ENCODE measurements around the gene KCNQ1.

Gene KCNQ1

GRCh38 chr11:2844116-2844842, 399.5 kb downstream of the KCNQ1 start:
- no peak for DNase-seq (ENCODE audit: low spot score)

GRCh38 chr11:2844996-2845395, 400.2 kb downstream of the KCNQ1 start:
- no peak for DNase-seq (ENCODE audit: low spot score)

DNA sequence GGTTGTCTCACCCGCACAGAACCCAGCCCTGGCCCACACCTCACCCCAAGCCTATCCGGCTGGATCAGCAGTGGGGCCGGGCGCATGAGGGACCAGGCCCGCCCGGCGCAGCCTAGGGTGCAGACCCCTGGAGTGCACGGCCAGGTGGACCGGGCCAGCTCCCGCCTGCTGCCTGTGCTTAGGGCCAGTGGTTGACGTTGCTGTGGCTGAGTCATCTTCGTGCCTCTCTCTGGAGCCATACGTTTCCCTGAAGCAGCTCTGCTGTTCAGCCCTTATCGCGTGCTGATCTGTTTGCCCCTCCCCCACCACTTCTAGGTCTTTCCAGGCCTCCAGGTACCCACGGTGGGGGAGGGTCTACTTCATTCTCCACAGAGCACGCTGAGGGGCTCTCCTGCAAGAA, 401.2 kb downstream of the KCNQ1 start:
- DNase-seq (ENCODE audit: low spot score): no peak

DNA sequence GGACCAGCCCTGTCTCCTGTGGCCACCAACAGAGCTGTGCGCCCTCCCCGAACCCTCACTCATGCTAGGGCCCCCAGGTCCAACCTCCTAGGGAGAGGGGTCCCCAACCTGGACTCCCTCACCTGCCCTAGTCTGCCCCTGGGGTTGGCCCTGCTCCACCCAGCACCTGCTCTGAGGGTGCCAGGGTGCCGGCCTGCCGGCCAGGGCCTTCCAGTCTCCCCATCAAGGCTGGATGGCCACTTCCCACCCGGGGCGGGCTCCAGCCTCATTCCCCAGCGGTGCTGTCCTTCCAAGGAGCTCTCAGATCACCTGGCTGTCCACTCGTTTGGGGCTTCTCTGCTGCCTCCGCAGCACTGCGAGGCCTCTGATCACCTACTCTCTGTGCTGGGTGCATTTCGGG, 401.7 kb downstream of the KCNQ1 start:
- DNase-seq (ENCODE audit: low spot score): no peak

- DNase-seq (ENCODE audit: low spot score): no peak
Observed at GRCh38 chr11:2847561-2847960, 402.8 kb downstream of the KCNQ1 start.

GRCh38 chr11:2848497-2848896, 403.7 kb downstream of the KCNQ1 start:
- DNase-seq (ENCODE audit: low spot score): no peak

DNA sequence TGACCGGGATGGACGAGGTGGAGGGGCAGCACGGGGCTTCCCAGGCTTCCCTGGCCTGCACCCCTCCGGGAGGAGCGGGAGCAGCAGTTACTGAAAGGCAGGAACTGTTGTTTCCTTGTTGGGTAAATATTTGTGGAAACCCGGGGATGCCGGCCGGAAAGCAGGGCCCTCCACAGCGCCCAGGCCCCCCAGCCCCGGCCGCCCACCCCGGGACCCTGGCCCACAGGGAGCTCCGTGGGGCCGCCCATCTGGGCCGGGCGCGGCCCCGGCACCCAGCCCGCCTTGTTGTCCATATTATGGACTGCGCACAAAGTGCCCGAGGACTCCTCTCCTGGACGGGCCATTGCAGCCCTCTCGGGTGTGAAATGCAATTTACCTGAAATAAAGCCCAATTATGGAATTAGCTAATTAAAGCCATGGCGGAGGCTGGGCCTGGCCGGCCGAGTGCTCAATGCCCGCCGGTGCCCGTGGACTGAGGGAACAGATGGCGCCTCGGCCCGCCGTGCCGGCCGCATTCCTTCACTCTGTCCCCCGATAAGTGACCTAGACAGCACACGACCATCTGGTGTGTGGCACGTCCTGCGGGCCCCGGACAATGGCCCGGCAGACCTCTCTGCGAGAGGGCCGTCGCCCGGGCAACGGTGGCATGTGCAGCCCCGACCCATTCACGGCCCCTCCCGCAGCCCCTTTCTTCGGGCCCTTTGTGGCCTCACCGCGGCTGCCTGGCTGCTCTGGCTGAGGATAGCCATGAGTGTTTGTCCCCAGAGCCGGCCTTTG, 405.4 kb downstream of the KCNQ1 start:
- no peak for DNase-seq (ENCODE audit: low spot score)

DNA sequence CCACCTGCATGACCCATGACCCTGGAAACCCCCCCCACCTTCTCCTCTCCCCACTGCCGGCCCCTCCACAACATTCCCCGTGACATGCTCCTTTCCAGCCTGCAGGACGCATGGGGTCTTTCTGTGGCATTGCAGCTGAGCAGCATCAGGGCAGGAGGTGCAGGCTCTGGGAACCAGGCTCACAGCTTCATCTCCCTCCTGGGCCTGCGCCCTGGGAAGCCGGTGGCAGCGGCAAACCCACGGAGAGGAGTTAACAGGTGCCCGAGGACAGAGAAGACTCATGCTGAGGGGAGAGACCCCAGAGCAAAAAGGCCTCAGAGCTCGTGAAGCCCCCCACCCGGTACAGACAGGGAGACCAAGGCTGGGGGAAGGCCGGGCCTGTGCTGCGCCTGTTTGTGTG, 408.6 kb downstream of the KCNQ1 start:
- DNase-seq (ENCODE audit: low spot score): no peak

- DNase-seq (ENCODE audit: low spot score): no peak
Observed at GRCh38 chr11:2853997-2854560, 409.3 kb downstream of the KCNQ1 start.

- DNase-seq (ENCODE audit: low spot score): no peak
Observed at GRCh38 chr11:2855162-2855561, 410.4 kb downstream of the KCNQ1 start.

- no peak for DNase-seq (ENCODE audit: low spot score)
Observed at GRCh38 chr11:2857276-2857675, 412.5 kb downstream of the KCNQ1 start.

- no peak for DNase-seq (ENCODE audit: low spot score)
Observed at GRCh38 chr11:2857918-2858317, 413.1 kb downstream of the KCNQ1 start.

- no peak for DNase-seq (ENCODE audit: low spot score)
Observed at GRCh38 chr11:2858995-2859698, 414.3 kb downstream of the KCNQ1 start.

DNA sequence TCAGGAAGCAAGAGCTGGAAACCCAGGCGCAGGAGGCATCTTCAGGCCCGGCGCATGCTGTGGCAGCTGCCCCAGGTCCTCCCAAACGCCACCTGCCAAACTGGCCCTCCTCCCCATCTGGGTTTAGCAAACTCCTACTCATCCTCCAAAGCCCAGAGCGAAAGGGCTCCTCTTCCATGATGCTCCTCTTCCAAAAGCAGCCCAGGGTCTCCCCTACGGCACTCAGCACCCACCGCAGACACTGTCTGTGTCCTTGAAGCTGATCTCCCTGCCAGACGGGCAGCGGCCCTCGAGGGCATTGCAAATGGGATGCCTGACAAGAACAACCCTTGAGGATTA, 414.9 kb downstream of the KCNQ1 start:
- no peak for DNase-seq (ENCODE audit: low spot score)

DNA sequence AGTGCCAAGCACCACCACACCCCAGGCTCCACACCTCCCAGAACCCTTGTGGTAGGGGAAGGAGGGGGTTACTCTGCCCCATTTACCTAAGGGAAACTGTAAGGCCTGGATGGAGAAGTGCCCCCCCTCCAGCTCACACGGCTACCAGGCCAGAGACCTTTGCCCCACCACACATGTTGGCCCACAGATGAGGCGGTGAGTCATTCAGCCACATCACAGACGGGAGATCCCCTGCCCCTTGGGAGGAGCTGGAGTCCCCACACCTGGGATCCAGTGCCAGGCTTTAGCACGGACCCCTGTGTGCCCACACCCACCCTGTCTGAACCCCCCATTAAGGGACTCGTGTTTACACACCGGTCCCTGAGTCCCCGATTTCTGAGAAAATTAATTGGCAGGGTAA, 415.8 kb downstream of the KCNQ1 start:
- DNase-seq (ENCODE audit: low spot score): peak; percentile 20

GRCh38 chr11:2862395-2863275, 417.8 kb downstream of the KCNQ1 start:
- DNase-seq (ENCODE audit: low spot score): no peak

GRCh38 chr11:2863276-2863618, 418.4 kb downstream of the KCNQ1 start:
- DNase-seq (ENCODE audit: low spot score): no peak

DNA sequence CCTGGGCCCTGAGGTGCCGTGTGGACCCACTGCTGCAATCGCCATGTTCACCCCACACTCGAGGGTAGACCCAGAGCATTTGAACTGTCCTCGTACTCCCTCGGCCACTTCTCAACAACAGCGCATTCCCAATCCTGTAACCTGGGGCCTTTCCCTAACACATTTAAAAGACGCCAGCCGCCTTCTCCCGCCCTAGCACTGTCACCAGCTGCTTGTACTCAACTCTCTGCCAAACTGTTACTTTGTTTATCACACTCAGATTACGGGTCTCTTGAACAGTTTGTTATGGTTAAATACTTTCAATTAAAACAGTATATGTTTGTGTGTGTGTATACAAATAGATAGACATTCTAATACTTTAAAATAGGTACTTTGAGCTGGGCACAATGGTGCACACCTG, 420.1 kb downstream of the KCNQ1 start:
- no peak for DNase-seq (ENCODE audit: low spot score)

DNA sequence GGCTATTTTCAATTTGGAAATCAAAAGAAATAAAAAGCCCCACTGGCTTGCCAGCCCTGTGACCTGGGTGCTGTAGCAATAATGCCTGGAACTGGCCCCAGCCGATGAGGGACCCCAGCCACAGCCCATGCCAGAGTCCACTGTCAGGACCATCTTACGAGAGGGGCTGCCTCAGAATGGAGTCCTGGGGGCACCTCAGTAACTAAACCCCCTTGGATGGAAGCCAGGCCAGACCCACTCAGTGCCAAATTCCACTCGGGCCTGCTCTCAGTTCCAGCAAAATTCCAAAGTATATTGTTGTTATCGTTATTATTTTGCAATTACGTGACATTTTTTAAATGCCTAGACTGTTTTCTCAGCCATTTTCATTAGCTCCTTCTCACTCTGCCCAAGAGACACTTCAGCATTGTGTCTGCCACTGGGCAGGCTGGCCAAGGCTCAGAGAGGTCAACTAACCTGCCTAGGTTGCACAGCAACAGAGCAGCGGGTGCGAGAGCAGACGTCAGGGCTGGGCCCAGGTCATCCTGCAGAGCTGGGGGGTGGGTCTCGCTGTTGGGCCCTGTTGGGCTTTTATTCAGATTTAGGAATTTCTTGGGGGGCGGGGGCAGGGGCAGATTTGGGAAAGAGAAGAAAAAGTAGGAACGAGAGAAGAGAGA, 421.2 kb downstream of the KCNQ1 start:
- no peak for DNase-seq (ENCODE audit: low spot score)

GRCh38 chr11:2867142-2867541, 422.3 kb downstream of the KCNQ1 start:
- no peak for DNase-seq (ENCODE audit: low spot score)

DNA sequence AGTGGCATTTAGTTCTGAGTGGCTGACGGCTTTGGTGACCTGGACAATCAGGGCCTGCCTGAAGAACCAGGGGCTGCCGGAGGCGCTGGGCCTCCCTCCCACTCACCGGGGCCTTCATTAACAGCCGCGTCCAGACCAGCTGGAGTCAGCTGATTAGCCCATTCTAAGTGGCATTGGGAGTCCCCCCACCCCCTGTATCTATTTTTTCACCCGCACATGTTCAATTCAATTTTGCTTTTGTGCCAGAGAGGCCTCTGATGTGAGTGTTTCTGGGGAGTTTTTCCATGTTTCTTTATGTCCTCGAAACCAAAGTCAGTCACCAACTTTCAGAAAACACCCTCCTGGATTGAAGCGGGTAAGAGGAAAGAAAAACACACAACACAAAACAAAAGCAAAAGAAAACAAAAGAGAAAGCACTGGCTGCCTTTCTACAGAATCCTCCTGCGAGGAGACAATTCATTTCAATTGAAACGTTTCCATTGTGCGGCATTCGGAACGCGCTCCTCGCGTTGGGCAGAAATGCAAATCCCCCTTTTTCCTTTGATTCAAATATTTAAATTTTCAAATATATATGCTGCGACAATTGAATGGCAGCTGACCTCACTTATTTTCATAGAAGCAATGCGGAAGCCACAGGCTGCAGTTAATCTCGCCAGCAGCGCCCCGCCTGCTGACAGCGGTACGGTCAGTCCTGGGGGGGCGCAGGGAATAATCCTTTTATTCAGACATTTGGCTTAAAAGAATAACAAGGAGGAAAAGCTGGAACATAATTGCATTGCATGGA, 423.1 kb downstream of the KCNQ1 start:
- DNase-seq (ENCODE audit: low spot score): no peak

All from NAMALWA (cell line).